Subcutaneous adipose tissue (tissue), 4 donors: ENCODE data around the gene CD79A. TPM values are rescaled to one million over a fixed set of nuclear protein-coding genes. Genes with fewer than 3 reads are reported as not detected.

ENCODE experiments used
- total RNA-seq, 4 donors: library from RNA; depleted of rRNA; stranded (reverse); fragments of >200 nt; gene quantifications; one replicate each; pipeline ENCODE4 v1.1.0, GENCODE V29; 2016
- TF ChIP-seq, protein P1 (sequence below): fragments of 450-650 bp; IDR thresholded peaks from one replicate; pipeline ENCODE4 v1.5.1; 2016; ENCODE audit warnings: low read depth, mild to moderate bottlenecking, control low read depth, antibody characterized with exemption, moderate library complexity

CD79A gene
- total RNA-seq, 4 donors from 2014 or later = 0.51 TPM; not detected in 3

DNA sequence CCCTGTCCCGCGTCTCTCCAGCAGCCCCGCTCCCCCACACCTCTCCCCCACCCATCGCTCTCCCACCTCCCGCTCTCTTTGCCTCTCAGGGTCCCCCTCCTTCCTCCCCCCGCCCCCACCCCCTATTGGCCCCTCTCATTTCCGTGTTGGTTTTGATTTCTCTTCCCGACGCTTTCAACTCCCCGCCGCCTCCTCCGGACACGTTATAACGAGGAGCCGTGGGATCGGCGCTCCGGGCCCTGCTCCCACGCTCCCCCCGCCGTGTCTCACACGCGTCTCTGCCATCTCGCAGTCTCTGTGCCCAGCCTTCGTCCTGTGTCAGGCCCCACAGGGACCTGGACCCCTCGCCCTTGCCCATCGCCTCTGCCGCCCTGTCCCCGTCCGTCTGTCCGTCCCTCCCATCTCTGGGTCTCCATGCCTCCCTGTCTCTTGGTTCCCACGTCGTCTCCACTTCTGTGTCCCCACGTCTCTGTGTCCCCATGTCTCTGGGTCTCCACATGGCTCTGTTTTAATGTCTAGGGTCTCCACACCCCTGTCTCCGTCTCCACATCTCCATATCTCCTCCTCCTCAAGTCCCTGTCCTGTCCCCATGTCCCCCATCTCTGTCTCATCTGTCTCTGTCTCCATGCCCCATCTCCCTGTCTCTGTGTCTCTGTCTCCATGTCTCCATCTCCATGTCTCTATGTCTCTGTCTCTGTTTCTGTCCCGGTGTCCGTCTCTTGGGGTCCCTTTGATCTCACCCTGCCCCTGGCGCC lies 38.1 kb downstream of the CD79A start:
- TF ChIP-seq, protein P1, sequence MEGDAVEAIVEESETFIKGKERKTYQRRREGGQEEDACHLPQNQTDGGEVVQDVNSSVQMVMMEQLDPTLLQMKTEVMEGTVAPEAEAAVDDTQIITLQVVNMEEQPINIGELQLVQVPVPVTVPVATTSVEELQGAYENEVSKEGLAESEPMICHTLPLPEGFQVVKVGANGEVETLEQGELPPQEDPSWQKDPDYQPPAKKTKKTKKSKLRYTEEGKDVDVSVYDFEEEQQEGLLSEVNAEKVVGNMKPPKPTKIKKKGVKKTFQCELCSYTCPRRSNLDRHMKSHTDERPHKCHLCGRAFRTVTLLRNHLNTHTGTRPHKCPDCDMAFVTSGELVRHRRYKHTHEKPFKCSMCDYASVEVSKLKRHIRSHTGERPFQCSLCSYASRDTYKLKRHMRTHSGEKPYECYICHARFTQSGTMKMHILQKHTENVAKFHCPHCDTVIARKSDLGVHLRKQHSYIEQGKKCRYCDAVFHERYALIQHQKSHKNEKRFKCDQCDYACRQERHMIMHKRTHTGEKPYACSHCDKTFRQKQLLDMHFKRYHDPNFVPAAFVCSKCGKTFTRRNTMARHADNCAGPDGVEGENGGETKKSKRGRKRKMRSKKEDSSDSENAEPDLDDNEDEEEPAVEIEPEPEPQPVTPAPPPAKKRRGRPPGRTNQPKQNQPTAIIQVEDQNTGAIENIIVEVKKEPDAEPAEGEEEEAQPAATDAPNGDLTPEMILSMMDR = no peak

DNA sequence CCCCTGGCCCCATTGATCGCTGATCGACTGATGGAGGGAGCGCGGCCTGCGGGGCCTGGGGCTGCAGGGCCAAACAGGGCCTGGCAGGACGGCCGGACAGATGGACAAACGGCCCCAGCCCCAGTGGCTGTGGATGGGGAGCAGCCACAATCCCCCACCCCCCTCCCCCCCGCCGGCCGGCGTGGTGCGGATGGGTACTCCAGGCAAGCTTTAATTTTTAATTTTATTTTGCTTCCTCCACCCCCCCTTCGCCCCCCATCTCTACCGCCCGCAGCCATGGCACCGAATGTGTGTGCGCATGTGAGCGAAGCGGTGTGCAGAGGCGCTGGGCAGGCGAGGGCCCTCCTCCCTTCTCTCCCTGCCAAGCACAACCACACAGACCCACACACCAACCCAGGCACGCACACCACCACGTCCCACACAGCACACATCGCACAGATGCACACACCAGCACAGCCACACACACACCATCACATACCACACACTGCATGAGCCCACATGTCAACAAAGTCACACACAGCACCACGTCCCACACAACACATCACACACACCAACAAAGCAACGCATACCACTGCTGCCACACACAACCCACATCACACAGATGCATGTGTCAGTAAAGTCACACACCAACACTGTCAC lies 38.8 kb downstream of the CD79A start:
- TF ChIP-seq, protein P1 = no peak

DNA sequence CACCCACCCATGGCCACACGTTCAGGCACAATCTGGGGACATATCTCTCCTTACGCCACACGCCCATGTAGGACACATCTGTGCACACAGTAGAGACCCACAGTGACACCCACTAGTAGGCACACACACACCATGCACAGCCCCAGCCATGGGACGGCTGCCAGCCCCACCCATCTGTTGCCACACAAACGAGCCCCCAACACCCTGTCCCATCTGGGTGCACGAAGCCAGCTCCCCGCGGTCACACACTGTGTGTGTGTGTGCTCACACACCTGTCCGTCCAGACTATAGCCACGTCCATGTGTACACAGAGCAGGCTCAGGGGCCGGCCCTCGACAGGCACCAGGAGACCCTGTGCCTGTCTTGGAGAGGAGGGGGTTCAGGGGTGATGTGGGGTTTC lies 40.6 kb downstream of the CD79A start:
- TF ChIP-seq, protein P1 = no peak

DNA sequence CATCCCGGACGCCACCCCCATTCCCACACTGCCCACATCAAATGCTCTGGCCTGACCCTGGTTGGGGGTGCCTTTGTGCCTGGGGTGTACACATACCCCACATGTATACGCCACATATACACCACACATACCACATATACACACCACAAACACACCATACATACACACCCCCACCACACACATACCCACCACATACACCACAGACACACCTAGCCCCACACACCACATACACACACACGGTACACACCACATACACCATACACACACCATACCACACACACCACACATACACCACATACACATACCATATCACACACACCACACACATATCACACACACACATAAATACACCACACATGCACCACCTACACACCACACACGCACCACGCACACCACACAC lies 41.0 kb downstream of the CD79A start:
- TF ChIP-seq, protein P1 = no peak

DNA sequence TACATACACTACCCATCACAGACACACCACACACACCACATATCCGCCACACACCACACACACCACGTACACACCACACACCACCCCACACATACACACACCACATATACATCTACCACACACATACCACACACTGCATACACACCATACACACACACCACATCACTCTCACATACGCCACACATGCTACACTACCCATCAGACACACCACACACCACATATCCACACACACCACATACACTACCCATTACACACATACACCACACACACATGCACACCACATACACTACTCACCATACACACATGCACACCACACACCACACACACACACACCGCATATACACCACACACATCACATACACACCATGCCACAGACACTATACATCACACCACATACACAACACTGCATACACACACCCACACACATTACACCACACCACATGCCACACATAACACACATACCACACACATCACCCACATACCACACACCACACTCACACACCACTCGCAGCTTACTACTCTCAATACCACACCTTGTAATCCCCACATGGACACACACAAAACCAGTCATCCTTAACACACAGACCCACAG lies 41.7 kb downstream of the CD79A start:
- TF ChIP-seq, protein P1 = no peak

DNA sequence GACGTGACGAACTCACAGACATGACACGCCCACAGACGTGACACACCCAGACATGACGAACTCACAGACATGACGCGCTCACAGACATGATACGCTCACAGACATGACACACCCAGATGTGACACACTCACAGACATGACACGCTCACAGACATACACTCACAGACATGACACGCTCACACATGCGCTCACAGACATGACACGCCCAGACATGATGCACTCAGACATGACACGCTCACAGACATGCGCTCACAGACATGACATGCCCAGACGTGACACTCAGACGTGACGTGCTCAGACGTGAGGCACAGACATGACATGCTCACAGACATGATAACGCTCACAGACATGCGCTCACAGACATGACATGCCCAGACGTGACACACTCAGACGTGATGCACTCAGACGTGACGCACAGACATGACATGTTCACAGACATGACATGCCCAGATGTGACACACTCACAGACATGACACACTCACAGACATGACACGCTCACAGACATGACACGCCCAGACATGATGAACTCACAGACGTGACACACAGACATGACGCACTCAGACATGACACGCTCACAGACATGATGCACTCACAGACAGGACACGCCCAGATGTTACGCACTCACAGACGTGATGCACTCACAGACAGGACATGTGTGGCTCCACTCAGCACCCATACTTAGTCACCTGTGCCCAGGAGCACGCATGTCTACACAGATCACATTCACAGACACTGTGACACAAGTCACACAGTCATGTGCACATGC lies 43.1 kb downstream of the CD79A start:
- TF ChIP-seq, protein P1 = no peak
